Transverse colon (tissue), 3 donors: Measurements from ENCODE around the gene PEX13.

ENCODE experiments used
- CTCF ChIP-seq, 5 experiments: fragments of 200-600 bp in 3 of 5; fragments of 450-650 bp in 2 of 5; sonication (generic) in 3 of 5; IDR thresholded peaks; 1 replicate in 2 of 5; 2 replicates in 3 of 5; pipeline ENCODE4 v1.5.1; 2016 to 2017; ENCODE audit warnings: antibody characterized with exemption in 5 of 5, inconsistent platforms in 3 of 5, mild to moderate bottlenecking in 2 of 5, moderate library complexity in 1 of 5
- EP300 ChIP-seq: sonication (generic); formaldehyde crosslinking; IDR thresholded peaks from one replicate; pipeline ENCODE4 v1.6.1; 2017; ENCODE audit warnings: antibody characterized with exemption, low read depth
- POLR2A ChIP-seq: fragments of 450-650 bp; IDR thresholded peaks from one replicate; pipeline ENCODE4 v1.6.1; 2016; ENCODE audit warnings: antibody characterized with exemption, mild to moderate bottlenecking, moderate library complexity

GRCh38 chr2:61055557-61055956, 38.0 kb downstream of the PEX13 start:
- TF ChIP-seq EP300 (no peak), POLR2A (no peak), CTCF (IDR thresholded peaks at IDR 0.05) (no peak)
